HepG2 (cell line): ENCODE results near the gene SYVN1. TPM values are rescaled to one million over a fixed set of nuclear protein-coding genes. Genes with fewer than 3 reads are reported as not detected.

Experiments used
- BRD4 ChIP-seq: sonication (generic); formaldehyde crosslinking; IDR thresholded peaks from 2 replicates; pipeline ENCODE4 v1.4.0; 2020; ENCODE audit warnings: missing genetic modification reagents
- GABPB1 ChIP-seq: IDR thresholded peaks from 2 replicates; pipeline ENCODE4 v1.6.1; 2016; ENCODE audit warnings: mild to moderate bottlenecking, missing genetic modification reagents, moderate library complexity, missing compliant biosample characterization
- KDM5A ChIP-seq: fragments of 200-600 bp; sonication (generic); IDR thresholded peaks from 2 replicates; pipeline ENCODE4 v1.7.0; 2018; ENCODE audit warnings: antibody characterized with exemption, mild to moderate bottlenecking, low read length, borderline replicate concordance
- TCF12 ChIP-seq, 2 experiments: fragments of 450-650 bp in 1 of 2; sonication (generic) in 1 of 2; formaldehyde crosslinking in 1 of 2; IDR thresholded peaks; 2 replicates each; pipeline versions ENCODE4 v1.6.1 to v1.8.0; 2017 to 2022; ENCODE audit warnings: antibody characterized with exemption in 1 of 2, mild to moderate bottlenecking in 1 of 2, missing genetic modification reagents in 1 of 2, moderate library complexity in 1 of 2
- TFE3 ChIP-seq: IDR thresholded peaks from 2 replicates; pipeline ENCODE4 v1.6.1; 2016
- ZBTB25 ChIP-seq: IDR thresholded peaks from 2 replicates; pipeline ENCODE4 v1.6.1; 2018; ENCODE audit warnings: missing genetic modification reagents
- ZC3H13 ChIP-seq: sonication (generic); formaldehyde crosslinking; IDR thresholded peaks from 2 replicates; pipeline ENCODE4 v1.8.1; 2023; ENCODE audit warnings: mild to moderate bottlenecking, missing genetic modification reagents, moderate library complexity
- ZHX2 ChIP-seq, 2 experiments: sonication (generic) in 1 of 2; formaldehyde crosslinking in 1 of 2; IDR thresholded peaks; 2 replicates each; pipeline versions ENCODE4 v1.6.1 to v1.9.0; 2014 to 2022; ENCODE audit warnings: antibody characterized with exemption in 1 of 2, borderline replicate concordance in 1 of 2, inconsistent platforms in 1 of 2, low read depth in 1 of 2, missing genetic modification reagents in 1 of 2
- ZNF142 ChIP-seq: sonication (generic); formaldehyde crosslinking; IDR thresholded peaks from 2 replicates; pipeline ENCODE4 v1.4.0; 2020; ENCODE audit warnings: missing genetic modification reagents
- ZNF367 ChIP-seq: sonication (generic); formaldehyde crosslinking; IDR thresholded peaks from 2 replicates; pipeline ENCODE4 v1.4.0; 2020; ENCODE audit warnings: missing genetic modification reagents, borderline replicate concordance
- ZSCAN12 ChIP-seq: sonication (generic); formaldehyde crosslinking; IDR thresholded peaks from 2 replicates; pipeline ENCODE4 v1.9.0; 2021; ENCODE audit warnings: mild to moderate bottlenecking, missing genetic modification reagents
- polyA plus RNA-seq, 8 experiments: library from polyadenylated mRNA; depleted of rRNA in 3 of 8; stranded (reverse) in 7 of 8; unstranded in 1 of 8; fragments of >200 nt; fragmentation: Illumina TruSeq in 4 of 8; extraction: Trizol in 4 of 8; gene quantifications; 2 replicates each; pipeline versions ENCODE4 v1.2.1 to v1.2.3, GENCODE V29; 2011 to 2016; ENCODE audit warnings: low read depth in 4 of 8, missing spikeins in 1 of 8, mixed read lengths in 1 of 8; ENCODE audit not compliant: insufficient read depth in 1 of 8
- total RNA-seq, 5 experiments: library from RNA; depleted of rRNA; stranded (reverse); fragments of >200 nt; fragmentation: Illumina TruSeq; extraction: Trizol; gene quantifications; 2 replicates each; pipeline ENCODE4 v1.2.3, GENCODE V29; 2016; ENCODE audit warnings: low read depth in 1 of 5

SYVN1 gene
- total and polyA plus RNA-seq, 2 of the 13 experiments (the other 11 are each of a cell fraction or from before 2014, with no cell fraction given) = 10.3 to 22.5 TPM

DNA sequence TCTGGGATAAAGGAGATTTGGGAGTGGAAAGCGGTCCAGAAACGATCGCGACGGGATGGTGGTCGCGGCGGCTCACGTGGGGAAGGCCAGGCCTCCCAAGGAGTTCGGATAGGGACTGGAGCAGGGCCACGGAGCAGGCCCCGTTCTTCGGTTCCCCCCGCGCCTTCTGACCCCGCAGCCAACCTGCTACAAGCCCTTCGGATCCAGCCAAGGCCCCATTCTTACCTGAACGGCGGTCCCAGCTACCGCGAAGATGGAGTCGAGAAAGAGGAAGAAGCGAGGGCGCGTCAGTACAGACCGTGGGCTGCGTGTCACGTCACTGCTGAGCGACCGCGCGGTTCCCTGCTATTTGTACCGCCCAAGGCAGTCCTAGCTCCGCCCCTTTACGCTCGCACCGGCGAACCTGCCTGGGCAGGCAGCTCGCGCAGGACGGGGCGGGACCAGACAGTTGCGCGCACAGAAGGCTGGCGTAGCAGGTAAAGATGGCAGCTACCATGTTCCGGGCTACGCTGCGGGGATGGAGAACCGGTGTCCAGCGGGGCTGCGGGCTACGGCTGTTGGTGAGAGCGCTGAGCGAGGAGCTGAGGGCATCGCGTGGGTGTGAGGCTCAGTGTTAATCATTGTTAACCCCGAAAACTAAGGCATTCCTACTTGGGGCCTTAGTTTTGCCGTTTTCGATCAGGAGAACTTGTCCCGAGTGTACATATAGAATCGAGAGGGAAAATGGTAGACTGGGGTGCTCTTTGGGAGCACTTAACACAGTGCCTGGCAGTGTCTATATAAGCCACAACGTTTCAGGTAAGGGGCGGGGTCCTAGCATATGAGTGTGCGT is 12.2 kb downstream of the SYVN1 start, which contains the start of the genes FAU and MRPL49 (continued):
- TF ChIP-seq ZNF142 (CRISPR knock-in tag) = peak; percentile 71; the same call in 1 of the 2 replicates
- TF ChIP-seq TFE3 (CRISPR knock-in tag) = peak; percentile 35; the same call in 1 of the 2 replicates
- TF ChIP-seq ZBTB25 (CRISPR knock-in tag) = peak; percentile 75; the same call in 1 of the 2 replicates
- TF ChIP-seq ZHX2 (IDR thresholded peaks at IDR 0.05; ENCODE audit: low read depth) = peak; percentile 97
- no peak for TF ChIP-seq ZHX2 (CRISPR knock-in tag; IDR thresholded peaks at IDR 0.05; ENCODE audit: borderline replicate concordance)
- peak; percentile 81 for TF ChIP-seq KDM5A
- TF ChIP-seq GABPB1 (CRISPR knock-in tag) = peak; percentile 91
- no peak for TF ChIP-seq ZNF367 (CRISPR knock-in tag)
- peak; percentile 71; the same call in 1 of the 2 replicates for TF ChIP-seq ZC3H13 (CRISPR knock-in tag)
- peak; percentile 72; the same call in 1 of the 2 replicates for TF ChIP-seq BRD4 (CRISPR knock-in tag)
- TF ChIP-seq ZSCAN12 = 0 out of 2 replicates have a peak, but pooled peaks have one; percentile 26
- TF ChIP-seq TCF12 (IDR thresholded peaks at IDR 0.05) = no peak
- peak; percentile 63; the same call in 1 of the 2 replicates for TF ChIP-seq TCF12 (CRISPR knock-in tag; IDR thresholded peaks at IDR 0.05)
